ENCODE measurements around the gene GLYR1. TPM values are rescaled to one million over a fixed set of nuclear protein-coding genes. Genes with fewer than 3 reads are reported as not detected.

Gene GLYR1
- total and polyA plus RNA-seq, 9 of the 15 experiments (the other 6 are each of a cell fraction or from before 2014, with no cell fraction given) = 6.7 to 99.2 (median 60.2) TPM

DNA sequence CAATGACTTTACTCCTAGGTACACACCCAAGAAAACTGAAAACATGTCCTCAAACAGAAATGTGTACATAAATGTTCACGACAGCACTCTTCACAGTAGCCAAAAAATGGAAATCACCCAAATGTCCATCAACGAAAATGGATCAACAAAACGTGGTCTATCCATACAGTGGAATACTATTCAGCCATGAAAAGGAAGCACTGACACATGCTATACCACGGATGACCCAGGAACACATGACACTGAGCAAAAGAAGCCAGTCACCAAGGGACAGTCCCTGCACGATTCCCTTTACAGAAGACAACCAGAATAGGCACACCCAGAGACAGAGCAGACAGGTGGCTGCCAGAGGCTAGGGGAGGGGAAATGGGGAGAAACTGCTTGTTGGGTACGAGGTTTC is 91.4 kb downstream of the GLYR1 start:
- no TSS peak for BruUV-seq (replicated peaks)
- in situ Hi-C loops (cut with MboI) = no loop called here
- no peak for DNase-seq (ENCODE audit: extremely low read depth in 1 of 4, low spot score in 3 of 4)
- WGBS (ENCODE audit: insufficient coverage, low coverage, missing lambda C conversion rate) = 89% methylated on average over 6 of the region's 6 CpGs
- CTCF ChIA-PET (ENCODE audit: low intra/inter-chr PET ratio) = no interaction called here
- Histone ChIP-seq H3K27ac (ENCODE audit: extremely low read depth, low read depth, low read length) (no peak overlapping the region), H3K9ac (ENCODE audit: insufficient read depth in 1 of 2, low read depth in 2 of 2, low read length in 2 of 2) (no peak overlapping the region), H3K79me2 (ENCODE audit: control insufficient read depth, insufficient read depth, low read length) (no peaks in the 10 kb centered on the region; the same call in 2 of the 3 replicates), H4K20me1 (replicated peaks; ENCODE audit: control insufficient read depth, insufficient read depth, low read length) (no peaks in the 10 kb centered on the region), H3K36me3 (ENCODE audit: control insufficient read depth, insufficient read depth, low read length) (peaks cover 81% of the 10 kb centered on the region), H3K9me1 (ENCODE audit: control insufficient read depth, insufficient read depth, low read length) (no peaks in the 10 kb centered on the region), H3K4me3 (no peak overlapping the region), H3K27me3 (ENCODE audit: control insufficient read depth in 2 of 2, insufficient read depth in 2 of 2, low read length in 2 of 2) (no peaks in the 10 kb centered on the region), H3K4me2 (ENCODE audit: insufficient read depth, low read length) (no peak overlapping the region), H3K4me1 (replicated peaks in 1 of 2; ENCODE audit: control insufficient read depth in 2 of 2, insufficient read depth in 2 of 2, low read length in 2 of 2) (peaks cover 0 to 2% of the 10 kb centered on the region in 2 experiments; a peak in 1 of 5 replicates), H2AFZ (ENCODE audit: low read depth, low read length) (no peak overlapping the region), H3K9me3 (replicated peaks; ENCODE audit: control insufficient read depth, insufficient read depth, low read depth, low read length) (peaks cover 11% of the 10 kb centered on the region)
- no peak for FAIRE-seq
- intact Hi-C loops (cut with micrococcal nuclease) = no loop called here
- POLR2A ChIA-PET = interaction anchor here (1.6 to 2.2 kb wide), 2 partner anchors 11 to 13 kb away, joined by 4 to 9 read pairs; no protein-coding TSS in a partner anchor
- no peak for ATAC-seq
- TF ChIP-seq CBX1 (IDR thresholded peaks at IDR 0.05; ENCODE audit: low read depth) (peak; percentile 68; the same call in 1 of the 2 replicates), ZNF174 (CRISPR knock-in tag; IDR thresholded peaks at IDR 0.05) (no peak), CBFA2T2 (conservative IDR thresholded peaks at IDR 0.05) (no peak), ADNP (tag; IDR thresholded peaks at IDR 0.05) (peak; percentile 44; the same call in 1 of the 2 replicates), ZFP36 (IDR thresholded peaks at IDR 0.05; ENCODE audit: low read depth, low read length, partially characterized antibody) (no peak), ZNF146 (CRISPR knock-in tag; IDR thresholded peaks at IDR 0.05; ENCODE audit: unreplicated experiment) (peak; percentile 99), TRIM28 (IDR thresholded peaks at IDR 0.05) (no peak), MCM3 (IDR thresholded peaks at IDR 0.05) (no peak), RUNX1 (IDR thresholded peaks at IDR 0.05; ENCODE audit: low read depth) (no peak), ZNF23 (CRISPR knock-in tag; IDR thresholded peaks at IDR 0.05) (no peak), SMARCE1 (IDR thresholded peaks at IDR 0.05) (no peak), ZBTB7A (IDR thresholded peaks at IDR 0.05; ENCODE audit: borderline replicate concordance, control insufficient read depth, low read depth, low read length) (no peak), THAP7 (CRISPR knock-in tag; IDR thresholded peaks at IDR 0.05) (no peak), CHD2 (IDR thresholded peaks at IDR 0.05; ENCODE audit: low read depth, low read length) (no peak), THRB (CRISPR knock-in tag; conservative IDR thresholded peaks at IDR 0.05) (no peak), KDM1A (IDR thresholded peaks at IDR 0.05) (peak; percentile 43 to 57; a peak in 2 of 4 replicates), TEAD2 (tag; IDR thresholded peaks at IDR 0.05) (no peak), MTA1 (IDR thresholded peaks at IDR 0.05; ENCODE audit: borderline replicate concordance) (no peak), EZH2 (IDR thresholded peaks at IDR 0.05; ENCODE audit: borderline replicate concordance, low read depth, low read length) (no peak), HDAC2 (IDR thresholded peaks at IDR 0.05) (no peak), RBM25 (IDR thresholded peaks at IDR 0.05; ENCODE audit: low read depth, low read length, severe bottlenecking) (peak; percentile 68), RBM22 (IDR thresholded peaks at IDR 0.05; ENCODE audit: low read depth, low read length, poor library complexity, severe bottlenecking) (no peak), BCOR (IDR thresholded peaks at IDR 0.05) (peak; percentile 86)
- TF ChIP-seq, protein P1, sequence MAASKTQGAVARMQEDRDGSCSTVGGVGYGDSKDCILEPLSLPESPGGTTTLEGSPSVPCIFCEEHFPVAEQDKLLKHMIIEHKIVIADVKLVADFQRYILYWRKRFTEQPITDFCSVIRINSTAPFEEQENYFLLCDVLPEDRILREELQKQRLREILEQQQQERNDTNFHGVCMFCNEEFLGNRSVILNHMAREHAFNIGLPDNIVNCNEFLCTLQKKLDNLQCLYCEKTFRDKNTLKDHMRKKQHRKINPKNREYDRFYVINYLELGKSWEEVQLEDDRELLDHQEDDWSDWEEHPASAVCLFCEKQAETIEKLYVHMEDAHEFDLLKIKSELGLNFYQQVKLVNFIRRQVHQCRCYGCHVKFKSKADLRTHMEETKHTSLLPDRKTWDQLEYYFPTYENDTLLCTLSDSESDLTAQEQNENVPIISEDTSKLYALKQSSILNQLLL (CRISPR knock-in tag; IDR thresholded peaks at IDR 0.05; ENCODE audit: borderline replicate concordance) = no peak

Measured in K562 (cell line).